ENCODE data around the gene GIPC2. TPM values are rescaled to one million over a fixed set of nuclear protein-coding genes. Genes with fewer than 3 reads are reported as not detected.

GIPC2 gene
- total and polyA plus RNA-seq, 2 donors (not counting 1 experiment from before 2014, with no cell fraction given) = 0.50 to 0.56 TPM

DNA sequence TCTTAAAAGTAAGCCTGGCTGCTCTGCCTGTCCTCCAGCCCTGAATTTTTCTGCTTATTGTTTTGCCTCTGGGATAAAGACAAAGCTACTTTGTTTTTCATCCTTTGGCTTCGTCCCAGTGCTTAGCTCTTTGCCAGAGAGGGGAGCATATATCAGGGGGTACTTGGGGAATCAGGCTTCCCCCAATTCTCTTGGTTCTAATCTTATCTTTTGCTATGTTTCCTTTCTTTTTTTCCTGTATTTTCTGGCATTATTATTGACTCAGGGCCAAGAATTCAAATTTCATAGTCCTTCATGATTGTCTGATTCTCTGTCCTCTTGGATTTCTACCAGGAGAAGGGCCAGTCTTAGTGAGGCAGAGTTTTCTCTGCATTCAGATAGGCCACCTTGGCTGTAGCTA lies 51.2 kb downstream of the GIPC2 start:
- Histone ChIP-seq H3K36me3 (ENCODE audit: control insufficient read depth, insufficient read depth, low read length) (no peaks in the 10 kb centered on the region), H3K4me3 (replicated peaks in 1 of 4; ENCODE audit: control extremely low read depth in 1 of 4, insufficient read depth in 1 of 4, low read depth in 3 of 4, low read length in 4 of 4) (no peak overlapping the region), H3K9ac (ENCODE audit: insufficient read depth, low read length) (no peak overlapping the region), H3K27me3 (ENCODE audit: control insufficient read depth, insufficient read depth, low read length) (no peaks in the 10 kb centered on the region), H3K9me3 (ENCODE audit: control insufficient read depth, insufficient read depth, low read depth, low read length) (no peaks in the 10 kb centered on the region), H2AFZ (ENCODE audit: low read length) (no peak overlapping the region), H3K4me2 (ENCODE audit: extremely low read depth, insufficient read depth, low read length) (no peak overlapping the region), H3K27ac (ENCODE audit: insufficient read depth, low read length) (no peak overlapping the region), H4K20me1 (ENCODE audit: control insufficient read depth, extremely low read depth, insufficient read depth, low read length) (no peaks in the 10 kb centered on the region), H3K79me2 (ENCODE audit: control insufficient read depth, insufficient read depth, low read length) (no peaks in the 10 kb centered on the region), H3K4me1 (ENCODE audit: control insufficient read depth, extremely low read depth, insufficient read depth, low read length) (peaks cover 12% of the 10 kb centered on the region)
- TF ChIP-seq, protein P1, sequence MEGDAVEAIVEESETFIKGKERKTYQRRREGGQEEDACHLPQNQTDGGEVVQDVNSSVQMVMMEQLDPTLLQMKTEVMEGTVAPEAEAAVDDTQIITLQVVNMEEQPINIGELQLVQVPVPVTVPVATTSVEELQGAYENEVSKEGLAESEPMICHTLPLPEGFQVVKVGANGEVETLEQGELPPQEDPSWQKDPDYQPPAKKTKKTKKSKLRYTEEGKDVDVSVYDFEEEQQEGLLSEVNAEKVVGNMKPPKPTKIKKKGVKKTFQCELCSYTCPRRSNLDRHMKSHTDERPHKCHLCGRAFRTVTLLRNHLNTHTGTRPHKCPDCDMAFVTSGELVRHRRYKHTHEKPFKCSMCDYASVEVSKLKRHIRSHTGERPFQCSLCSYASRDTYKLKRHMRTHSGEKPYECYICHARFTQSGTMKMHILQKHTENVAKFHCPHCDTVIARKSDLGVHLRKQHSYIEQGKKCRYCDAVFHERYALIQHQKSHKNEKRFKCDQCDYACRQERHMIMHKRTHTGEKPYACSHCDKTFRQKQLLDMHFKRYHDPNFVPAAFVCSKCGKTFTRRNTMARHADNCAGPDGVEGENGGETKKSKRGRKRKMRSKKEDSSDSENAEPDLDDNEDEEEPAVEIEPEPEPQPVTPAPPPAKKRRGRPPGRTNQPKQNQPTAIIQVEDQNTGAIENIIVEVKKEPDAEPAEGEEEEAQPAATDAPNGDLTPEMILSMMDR (conservative IDR thresholded peaks at IDR 0.05 in 1 of 2, IDR thresholded peaks at IDR 0.05 in 1 of 2; ENCODE audit: low read depth in 1 of 2, low read length in 2 of 2) = no peak
- peak in 1 of 2 donors; percentile 28 for DNase-seq (ENCODE audit: low read depth in 2 of 2)

DNA sequence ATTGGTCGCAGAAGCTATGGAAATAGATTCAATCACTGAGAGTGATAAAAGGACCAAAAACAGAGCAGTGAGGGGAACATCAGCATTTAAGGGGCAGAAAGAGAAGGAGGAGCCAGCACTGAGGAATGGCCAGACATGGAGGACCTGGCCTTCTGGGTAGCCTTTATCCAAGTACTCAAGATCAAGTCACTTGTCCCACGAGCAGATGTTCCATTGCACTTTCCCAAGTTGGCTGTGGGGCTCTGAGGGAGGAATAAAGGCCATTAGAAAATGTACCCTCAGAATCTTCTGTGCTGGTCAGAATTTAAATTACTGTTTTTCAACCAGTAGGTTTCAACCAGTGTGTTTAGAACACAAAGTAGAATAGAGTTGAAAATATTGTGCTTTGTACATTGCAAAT lies 55.3 kb downstream of the GIPC2 start:
- peaks cover 16% of the 10 kb centered on the region for H3K4me1 ChIP-seq (ENCODE audit: control insufficient read depth, extremely low read depth, insufficient read depth, low read length)
- no peaks in the 10 kb centered on the region for H3K79me2 ChIP-seq (ENCODE audit: control insufficient read depth, insufficient read depth, low read length)
- no peak overlapping the region for H3K9ac ChIP-seq (ENCODE audit: insufficient read depth, low read length)
- no peak overlapping the region for H2AFZ ChIP-seq (ENCODE audit: low read length)
- H3K4me3 ChIP-seq (replicated peaks in 1 of 4; ENCODE audit: control extremely low read depth in 1 of 4, insufficient read depth in 1 of 4, low read depth in 3 of 4, low read length in 4 of 4) = no peak overlapping the region
- H4K20me1 ChIP-seq (ENCODE audit: control insufficient read depth, extremely low read depth, insufficient read depth, low read length) = no peaks in the 10 kb centered on the region
- peak overlapping the region; percentile 83 for H3K27ac ChIP-seq (ENCODE audit: insufficient read depth, low read length)
- no peaks in the 10 kb centered on the region for H3K9me3 ChIP-seq (ENCODE audit: control insufficient read depth, insufficient read depth, low read depth, low read length)
- no peak for DNase-seq (ENCODE audit: low read depth in 2 of 2)
- no peaks in the 10 kb centered on the region for H3K36me3 ChIP-seq (ENCODE audit: control insufficient read depth, insufficient read depth, low read length)
- H3K27me3 ChIP-seq (ENCODE audit: control insufficient read depth, insufficient read depth, low read length) = no peaks in the 10 kb centered on the region
- H3K4me2 ChIP-seq (ENCODE audit: extremely low read depth, insufficient read depth, low read length) = peak overlapping the region; percentile 26
- TF ChIP-seq EZH2 (IDR thresholded peaks at IDR 0.05; ENCODE audit: low read length, missing control alignments) = no peak
- TF ChIP-seq, protein P1 (conservative IDR thresholded peaks at IDR 0.05 in 1 of 2, IDR thresholded peaks at IDR 0.05 in 1 of 2; ENCODE audit: low read depth in 1 of 2, low read length in 2 of 2) = no peak

DNA sequence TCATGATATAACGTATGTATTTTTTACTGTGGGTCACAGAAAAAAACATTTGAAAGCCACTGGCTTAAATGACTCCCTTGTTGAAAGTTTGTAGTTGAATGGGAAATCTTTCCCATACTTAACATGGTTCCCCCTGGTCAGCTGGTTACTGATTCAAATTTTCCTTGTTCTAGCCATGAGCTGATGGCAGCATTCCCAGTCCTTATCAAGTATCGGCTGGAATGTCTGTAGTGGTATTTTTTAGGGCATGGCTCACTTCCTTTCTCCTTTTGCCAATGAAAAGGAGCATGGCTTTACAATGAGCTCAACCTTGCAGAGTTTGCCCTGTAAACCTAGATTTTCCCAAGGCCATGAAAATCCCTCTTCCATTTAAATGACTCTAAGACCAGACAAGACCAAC lies 55.7 kb downstream of the GIPC2 start:
- Histone ChIP-seq H3K36me3 (ENCODE audit: control insufficient read depth, insufficient read depth, low read length) (no peaks in the 10 kb centered on the region), H3K79me2 (ENCODE audit: control insufficient read depth, insufficient read depth, low read length) (no peaks in the 10 kb centered on the region), H3K9me3 (ENCODE audit: control insufficient read depth, insufficient read depth, low read depth, low read length) (no peaks in the 10 kb centered on the region), H3K4me1 (ENCODE audit: control insufficient read depth, extremely low read depth, insufficient read depth, low read length) (peaks cover 16% of the 10 kb centered on the region), H2AFZ (ENCODE audit: low read length) (no peak overlapping the region), H3K9ac (ENCODE audit: insufficient read depth, low read length) (no peak overlapping the region), H3K4me2 (ENCODE audit: extremely low read depth, insufficient read depth, low read length) (no peak overlapping the region), H3K27ac (ENCODE audit: insufficient read depth, low read length) (peak overlapping the region; percentile 83), H3K4me3 (replicated peaks in 1 of 4; ENCODE audit: control extremely low read depth in 1 of 4, insufficient read depth in 1 of 4, low read depth in 3 of 4, low read length in 4 of 4) (no peak overlapping the region), H3K27me3 (ENCODE audit: control insufficient read depth, insufficient read depth, low read length) (no peaks in the 10 kb centered on the region), H4K20me1 (ENCODE audit: control insufficient read depth, extremely low read depth, insufficient read depth, low read length) (no peaks in the 10 kb centered on the region)
- TF ChIP-seq, protein P1 (conservative IDR thresholded peaks at IDR 0.05 in 1 of 2, IDR thresholded peaks at IDR 0.05 in 1 of 2; ENCODE audit: low read depth in 1 of 2, low read length in 2 of 2) = no peak
- no peak for TF ChIP-seq EZH2 (IDR thresholded peaks at IDR 0.05; ENCODE audit: low read length, missing control alignments)
- DNase-seq (ENCODE audit: low read depth in 2 of 2) = peak; percentile 93 to 99

Measured in fibroblast of lung (primary cell).